ENCODE measurements around the gene NTM. TPM values are rescaled to one million over a fixed set of nuclear protein-coding genes. Genes with fewer than 3 reads are reported as not detected.

NTM gene
- total RNA-seq, 2 experiments from 2014 or later = not detected

DNA sequence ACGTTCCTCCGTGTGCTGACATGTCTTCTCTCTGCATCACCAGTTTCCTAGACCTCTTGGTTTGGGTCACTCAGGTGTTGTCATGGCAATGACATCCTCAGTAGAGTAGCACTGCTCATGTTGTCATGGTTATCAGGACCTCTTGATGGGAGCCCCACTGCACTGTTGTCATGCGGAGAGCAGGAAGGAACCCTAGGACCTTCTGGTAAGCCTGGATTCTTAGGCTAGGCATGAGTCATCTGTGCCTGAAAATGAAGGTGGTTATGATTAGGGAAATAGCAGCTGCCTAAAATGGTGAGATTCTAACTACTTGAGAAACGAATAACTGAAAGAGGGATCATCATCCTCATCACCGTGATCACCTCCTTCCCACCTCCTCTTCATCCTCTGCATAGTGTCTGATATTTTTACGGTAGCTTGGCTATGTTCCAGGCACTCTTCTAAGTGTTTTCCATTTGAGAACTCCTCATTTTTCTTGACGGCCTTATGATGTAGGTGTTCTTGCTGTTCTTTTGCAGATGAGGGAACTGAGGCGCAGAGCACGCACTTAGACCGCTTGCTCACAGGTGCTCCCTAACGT, 858.4 kb downstream of the NTM start:
- no peak for DNase-seq
- no peak overlapping the region for H3K27ac Mint-ChIP-seq
- H3K27me3 Mint-ChIP-seq = no peaks in the 10 kb centered on the region
- H3K4me1 Mint-ChIP-seq = no peaks in the 10 kb centered on the region
- ChIA-PET POLR2A (no interaction called here), CTCF (no interaction called here)
- H3K9me3 Mint-ChIP-seq = peaks cover 8% of the 10 kb centered on the region
- no peaks in the 10 kb centered on the region for H3K36me3 Mint-ChIP-seq (ENCODE audit: low read depth)
- H3K4me3 Mint-ChIP-seq = no peak overlapping the region

DNA sequence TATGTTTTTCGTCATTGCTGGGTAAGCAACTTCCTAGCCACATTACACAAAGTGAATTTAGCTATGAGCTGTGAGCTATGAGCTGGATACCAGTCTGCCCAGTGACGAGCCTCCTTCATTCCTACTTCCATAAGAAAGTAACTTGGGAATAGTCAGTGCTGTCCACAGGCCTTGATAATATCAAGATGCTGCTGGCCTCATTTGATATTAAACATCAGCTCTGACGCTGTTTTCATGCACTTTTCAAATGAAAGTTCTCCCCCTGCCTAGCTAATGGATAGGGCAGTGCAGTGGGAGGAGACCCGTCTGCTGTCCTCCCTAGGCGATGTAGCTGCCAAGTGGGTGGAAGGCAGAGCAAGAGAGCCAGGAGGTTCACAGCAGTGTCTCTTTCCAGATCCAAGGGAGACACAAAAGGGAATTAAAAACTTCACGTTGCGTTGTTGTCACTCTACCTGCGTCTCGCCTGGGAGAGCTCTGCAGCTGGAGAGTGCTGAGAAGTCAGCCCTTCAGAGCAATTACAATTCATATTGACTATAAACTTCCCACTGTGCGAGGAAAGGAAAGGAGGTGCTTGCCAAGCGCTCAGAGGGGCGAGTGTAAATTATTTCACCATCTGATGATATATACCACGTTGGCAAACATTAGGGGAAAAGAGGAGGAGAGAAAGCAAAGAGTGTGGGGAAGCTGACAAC, 861.4 kb downstream of the NTM start:
- no peak for DNase-seq
- no peaks in the 10 kb centered on the region for H3K27me3 Mint-ChIP-seq
- H3K27ac Mint-ChIP-seq = no peak overlapping the region
- CTCF ChIA-PET = no interaction called here
- peaks cover 9% of the 10 kb centered on the region for H3K9me3 Mint-ChIP-seq
- no peaks in the 10 kb centered on the region for H3K4me1 Mint-ChIP-seq
- POLR2A ChIA-PET = no interaction called here
- no peak overlapping the region for H3K4me3 Mint-ChIP-seq
- no peaks in the 10 kb centered on the region for H3K36me3 Mint-ChIP-seq (ENCODE audit: low read depth)

GRCh38 chr11:132234878-132235277, 864.5 kb downstream of the NTM start:
- Mint-ChIP-seq H3K36me3 (ENCODE audit: low read depth) (no peaks in the 10 kb centered on the region), H3K27ac (no peak overlapping the region), H3K27me3 (no peaks in the 10 kb centered on the region), H3K4me1 (no peaks in the 10 kb centered on the region), H3K9me3 (peaks cover 5% of the 10 kb centered on the region), H3K4me3 (no peak overlapping the region)
- POLR2A ChIA-PET = no interaction called here
- no peak for DNase-seq
- CTCF ChIA-PET = no interaction called here

DNA sequence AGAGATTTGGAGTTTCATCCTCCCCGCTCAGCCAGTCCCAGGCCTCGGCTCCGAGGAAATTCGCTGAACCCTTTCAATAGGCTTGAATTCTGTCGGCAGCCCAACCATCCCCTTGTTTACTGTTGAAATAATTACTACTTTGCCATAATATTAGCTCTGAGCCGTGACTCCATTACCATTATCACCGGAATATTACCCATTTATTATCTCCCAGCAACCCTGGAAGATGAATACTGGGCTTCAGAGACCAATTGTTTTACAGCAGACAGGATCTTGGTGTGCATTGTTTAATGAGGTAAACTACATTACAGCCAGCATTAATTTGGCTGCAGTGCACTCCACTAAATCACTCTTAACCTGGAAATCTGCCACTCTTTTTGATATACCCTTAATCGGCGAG, 867.4 kb downstream of the NTM start:
- no peak for DNase-seq
- Mint-ChIP-seq H3K27me3 (no peaks in the 10 kb centered on the region), H3K27ac (no peak overlapping the region), H3K9me3 (peaks cover 5% of the 10 kb centered on the region), H3K4me1 (no peaks in the 10 kb centered on the region), H3K36me3 (ENCODE audit: low read depth) (no peaks in the 10 kb centered on the region), H3K4me3 (no peak overlapping the region)
- ChIA-PET POLR2A (no interaction called here), CTCF (no interaction called here)

GRCh38 chr11:132238331-132238866, 868.0 kb downstream of the NTM start:
- Mint-ChIP-seq H3K4me3 (no peak overlapping the region), H3K27me3 (no peaks in the 10 kb centered on the region), H3K4me1 (no peaks in the 10 kb centered on the region), H3K27ac (no peak overlapping the region), H3K9me3 (peaks cover 5% of the 10 kb centered on the region), H3K36me3 (ENCODE audit: low read depth) (no peaks in the 10 kb centered on the region)
- POLR2A ChIA-PET = no interaction called here
- CTCF ChIA-PET = no interaction called here
- DNase-seq = no peak

- Mint-ChIP-seq H3K27ac (no peak overlapping the region), H3K9me3 (peaks cover 3% of the 10 kb centered on the region), H3K36me3 (ENCODE audit: low read depth) (no peaks in the 10 kb centered on the region), H3K4me1 (no peaks in the 10 kb centered on the region), H3K4me3 (no peak overlapping the region), H3K27me3 (no peaks in the 10 kb centered on the region)
- ChIA-PET CTCF (no interaction called here), POLR2A (no interaction called here)
- DNase-seq = no peak
These were observed 870.0 kb downstream of the NTM start for GRCh38 chr11:132240374-132240773.

GRCh38 chr11:132242632-132243031, 872.2 kb downstream of the NTM start:
- no peak for DNase-seq
- Mint-ChIP-seq H3K36me3 (ENCODE audit: low read depth) (no peaks in the 10 kb centered on the region), H3K4me3 (no peak overlapping the region), H3K27ac (no peak overlapping the region), H3K4me1 (no peaks in the 10 kb centered on the region), H3K9me3 (no peaks in the 10 kb centered on the region), H3K27me3 (no peaks in the 10 kb centered on the region)
- CTCF ChIA-PET = no interaction called here
- POLR2A ChIA-PET = no interaction called here

DNA sequence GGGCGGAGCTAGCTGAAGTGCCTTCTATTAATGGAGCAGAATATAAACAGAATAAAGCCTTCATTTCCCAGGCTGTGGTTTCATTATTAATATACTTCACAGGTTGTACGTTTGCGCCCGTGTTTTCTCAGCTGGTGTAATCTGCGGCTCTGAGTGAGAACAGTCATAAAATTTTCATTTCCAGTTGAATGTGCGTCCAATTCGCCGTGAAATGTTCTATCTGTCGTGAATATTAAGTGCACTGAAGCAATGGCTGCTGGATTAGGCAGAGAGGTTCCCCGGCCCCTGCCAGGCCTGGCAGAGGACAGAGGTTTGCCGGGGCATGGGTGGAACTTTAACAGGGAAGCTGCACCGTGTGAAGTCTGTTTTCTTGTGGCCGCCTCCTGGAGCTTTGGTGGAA, 874.4 kb downstream of the NTM start:
- Mint-ChIP-seq H3K27ac (no peak overlapping the region), H3K27me3 (no peaks in the 10 kb centered on the region), H3K4me3 (no peak overlapping the region), H3K4me1 (no peaks in the 10 kb centered on the region), H3K9me3 (no peaks in the 10 kb centered on the region), H3K36me3 (ENCODE audit: low read depth) (no peaks in the 10 kb centered on the region)
- POLR2A ChIA-PET = no interaction called here
- CTCF ChIA-PET = no interaction called here
- DNase-seq = no peak

GRCh38 chr11:132245403-132246385, 875.3 kb downstream of the NTM start:
- Mint-ChIP-seq H3K4me1 (no peaks in the 10 kb centered on the region), H3K27me3 (no peaks in the 10 kb centered on the region), H3K9me3 (no peaks in the 10 kb centered on the region), H3K4me3 (no peak overlapping the region), H3K27ac (no peak overlapping the region), H3K36me3 (ENCODE audit: low read depth) (no peaks in the 10 kb centered on the region)
- ChIA-PET POLR2A (no interaction called here), CTCF (no interaction called here)
- no peak for DNase-seq

DNA sequence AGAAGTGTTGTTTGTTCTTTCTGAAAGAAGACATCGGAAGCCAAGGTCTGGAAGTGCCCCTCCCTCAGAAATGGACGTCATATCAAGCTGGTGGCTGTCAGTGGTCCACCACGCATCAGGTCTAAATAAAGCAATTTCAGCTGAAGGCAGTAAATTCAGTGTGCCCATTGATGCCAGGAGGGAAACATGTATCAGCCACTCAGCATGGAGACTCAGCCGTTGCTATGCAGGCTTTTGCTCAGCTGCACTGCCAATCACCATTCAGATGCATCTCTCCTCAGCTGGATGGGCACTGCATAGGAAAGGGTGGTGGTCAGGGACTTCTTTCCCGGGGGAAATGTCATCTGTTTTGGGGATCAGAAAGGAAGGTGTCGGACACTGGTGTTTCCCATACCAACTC, 878.2 kb downstream of the NTM start:
- H3K36me3 Mint-ChIP-seq (ENCODE audit: low read depth) = no peaks in the 10 kb centered on the region
- H3K27me3 Mint-ChIP-seq = no peaks in the 10 kb centered on the region
- ChIA-PET CTCF (no interaction called here), POLR2A (no interaction called here)
- no peaks in the 10 kb centered on the region for H3K4me1 Mint-ChIP-seq
- H3K9me3 Mint-ChIP-seq = peaks cover 4% of the 10 kb centered on the region
- no peak overlapping the region for H3K4me3 Mint-ChIP-seq
- no peak for DNase-seq
- no peak overlapping the region for H3K27ac Mint-ChIP-seq

GRCh38 chr11:132249256-132249655, 878.8 kb downstream of the NTM start:
- H3K36me3 Mint-ChIP-seq (ENCODE audit: low read depth) = no peaks in the 10 kb centered on the region
- H3K27ac Mint-ChIP-seq = no peak overlapping the region
- no peak overlapping the region for H3K4me3 Mint-ChIP-seq
- ChIA-PET POLR2A (no interaction called here), CTCF (no interaction called here)
- no peaks in the 10 kb centered on the region for H3K4me1 Mint-ChIP-seq
- no peak for DNase-seq
- no peaks in the 10 kb centered on the region for H3K27me3 Mint-ChIP-seq
- peaks cover 4% of the 10 kb centered on the region for H3K9me3 Mint-ChIP-seq

GRCh38 chr11:132251061-132251460, 880.6 kb downstream of the NTM start:
- H3K4me3 Mint-ChIP-seq = no peak overlapping the region
- H3K36me3 Mint-ChIP-seq (ENCODE audit: low read depth) = no peaks in the 10 kb centered on the region
- no peaks in the 10 kb centered on the region for H3K27me3 Mint-ChIP-seq
- CTCF ChIA-PET = interaction anchor here (0.9 kb wide), 1 partner anchor 29 kb away, joined by 3 read pairs; no protein-coding TSS in a partner anchor
- DNase-seq = no peak
- no peaks in the 10 kb centered on the region for H3K4me1 Mint-ChIP-seq
- POLR2A ChIA-PET = no interaction called here
- H3K27ac Mint-ChIP-seq = no peak overlapping the region
- H3K9me3 Mint-ChIP-seq = peaks cover 4% of the 10 kb centered on the region

DNA sequence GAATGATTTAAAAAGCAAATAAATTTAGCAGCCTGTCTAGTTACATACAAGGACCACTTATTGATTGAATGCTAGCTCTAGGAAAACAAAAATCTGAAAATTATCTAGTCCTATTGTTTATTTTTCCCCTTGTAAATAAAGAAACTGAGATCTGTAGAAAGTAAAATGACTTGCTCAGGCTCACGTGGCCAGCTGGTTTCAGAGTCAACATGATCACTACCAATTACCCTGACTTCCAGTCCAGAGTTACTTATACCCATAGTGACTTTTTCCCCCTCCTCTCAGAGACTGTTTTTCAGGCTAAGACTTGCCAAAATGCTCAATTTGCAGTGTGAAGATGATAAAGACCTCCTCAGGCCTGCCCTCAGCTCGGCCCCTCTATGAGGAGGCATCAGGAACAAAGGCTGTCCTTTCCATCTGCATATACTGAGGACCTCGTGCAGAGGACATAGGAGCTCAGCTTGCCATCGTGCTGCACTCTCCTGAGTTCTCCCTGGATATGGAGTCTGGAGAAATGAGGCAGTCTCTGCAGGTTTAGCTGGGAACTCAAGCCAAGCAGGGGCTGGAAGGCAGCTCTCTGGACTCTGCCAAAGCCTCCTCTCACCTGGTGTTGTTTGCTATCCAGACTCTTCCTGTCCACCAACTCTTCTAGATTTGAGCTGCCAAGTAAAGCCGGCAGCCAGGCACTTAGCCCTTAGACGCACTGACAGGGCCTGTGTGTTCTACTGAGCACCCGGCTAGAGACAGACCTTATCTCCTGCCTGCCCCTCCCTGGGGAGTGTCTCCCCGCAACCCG, 883.3 kb downstream of the NTM start:
- H3K36me3 Mint-ChIP-seq (ENCODE audit: low read depth) = no peaks in the 10 kb centered on the region
- H3K9me3 Mint-ChIP-seq = peaks cover 4% of the 10 kb centered on the region
- ChIA-PET CTCF (no interaction called here), POLR2A (no interaction called here)
- no peaks in the 10 kb centered on the region for H3K27me3 Mint-ChIP-seq
- no peak overlapping the region for H3K27ac Mint-ChIP-seq
- H3K4me1 Mint-ChIP-seq = no peaks in the 10 kb centered on the region
- H3K4me3 Mint-ChIP-seq = no peak overlapping the region
- no peak for DNase-seq
